Trophoblast cell (in vitro differentiated cells and primary cell): Measurements from ENCODE around the gene LNPK.

ENCODE experiments used
- DNase-seq, 2 donors: peaks; one replicate each; pipeline ENCODE4 v3.0.0-alpha.2; 2016
- H2AFZ ChIP-seq: 2 replicates; pipeline ENCODE4 v1.6.1; 2013; ENCODE audit warnings: low read length, moderate library complexity, mild to moderate bottlenecking; ENCODE audit not compliant: insufficient read depth, poor library complexity
- H2AK5ac ChIP-seq: 2 replicates; pipeline ENCODE4 v1.6.1; 2013; ENCODE audit warnings: mild to moderate bottlenecking, low read length
- H2BK120ac ChIP-seq: 2 replicates; pipeline ENCODE4 v1.6.1; 2013; ENCODE audit warnings: low read length, mild to moderate bottlenecking, moderate library complexity; ENCODE audit not compliant: insufficient read depth, poor library complexity
- H2BK12ac ChIP-seq: 2 replicates; pipeline ENCODE4 v1.6.1; 2013; ENCODE audit warnings: mild to moderate bottlenecking, low read length, moderate library complexity
- H2BK5ac ChIP-seq: 2 replicates; pipeline ENCODE4 v1.6.1; 2013; ENCODE audit warnings: low read length, low read depth, moderate library complexity, mild to moderate bottlenecking; ENCODE audit not compliant: poor library complexity
- H3K14ac ChIP-seq: 2 replicates; pipeline ENCODE4 v1.6.1; 2013; ENCODE audit warnings: mild to moderate bottlenecking, low read length
- H3K18ac ChIP-seq: 2 replicates; pipeline ENCODE4 v1.6.1; 2013; ENCODE audit warnings: mild to moderate bottlenecking, low read length
- H3K23ac ChIP-seq: 2 replicates; pipeline ENCODE4 v1.6.1; 2013; ENCODE audit warnings: low read length
- H3K27ac ChIP-seq: 2 replicates; pipeline ENCODE4 v1.5.1; 2013; ENCODE audit warnings: low read depth, mild to moderate bottlenecking, inconsistent platforms, low read length, moderate library complexity
- H3K27me3 ChIP-seq: 2 replicates; pipeline ENCODE4 v1.6.1; 2013; ENCODE audit warnings: inconsistent platforms, mild to moderate bottlenecking, low read length, moderate library complexity; ENCODE audit not compliant: insufficient read depth
- H3K36me3 ChIP-seq, 2 experiments: 1 replicate in 1 of 2; 2 replicates in 1 of 2; pipeline ENCODE4 v1.6.1; 2013; ENCODE audit warnings: low read length in 2 of 2, mild to moderate bottlenecking in 2 of 2, moderate library complexity in 1 of 2; ENCODE audit not compliant: insufficient read depth in 2 of 2, control insufficient read depth in 1 of 2
- H3K4ac ChIP-seq: 2 replicates; pipeline ENCODE4 v1.6.1; 2013; ENCODE audit warnings: low read depth, mild to moderate bottlenecking, low read length, moderate library complexity
- H3K4me1 ChIP-seq, 2 experiments: 1 replicate in 1 of 2; 2 replicates in 1 of 2; pipeline ENCODE4 v1.6.1; 2013; ENCODE audit warnings: low read length in 2 of 2, mild to moderate bottlenecking in 2 of 2, moderate library complexity in 1 of 2; ENCODE audit not compliant: insufficient read depth in 2 of 2, control insufficient read depth in 1 of 2
- H3K4me2 ChIP-seq: 2 replicates; pipeline ENCODE4 v1.6.1; 2013; ENCODE audit warnings: inconsistent platforms, mild to moderate bottlenecking, low read length, moderate library complexity
- H3K4me3 ChIP-seq: 2 replicates; pipeline ENCODE4 v1.5.1; 2013; ENCODE audit warnings: mild to moderate bottlenecking, low read depth, low read length, inconsistent platforms
- H3K79me1 ChIP-seq: one replicate; pipeline ENCODE4 v1.6.1; 2013; ENCODE audit warnings: low read length
- H3K79me2 ChIP-seq: 2 replicates; pipeline ENCODE4 v1.6.1; 2013; ENCODE audit warnings: low read length, mild to moderate bottlenecking; ENCODE audit not compliant: control insufficient read depth, insufficient read depth, poor library complexity
- H3K9ac ChIP-seq: 2 replicates; pipeline ENCODE4 v1.6.1; 2013; ENCODE audit warnings: mild to moderate bottlenecking, low read length
- H3K9me3 ChIP-seq: 2 replicates; pipeline ENCODE4 v1.6.1; 2013; ENCODE audit warnings: low read depth, mild to moderate bottlenecking, control low read depth, inconsistent platforms, low read length; ENCODE audit not compliant: insufficient read depth
- H4K12ac ChIP-seq: 2 replicates; pipeline ENCODE4 v1.6.1; 2013; ENCODE audit warnings: low read depth, mild to moderate bottlenecking, low read length, moderate library complexity
- H4K8ac ChIP-seq: 2 replicates; pipeline ENCODE4 v1.6.1; 2013; ENCODE audit warnings: low read depth, mild to moderate bottlenecking, low read length, moderate library complexity
- H4K91ac ChIP-seq: one replicate; pipeline ENCODE4 v1.6.1; 2013; ENCODE audit warnings: low read depth, mild to moderate bottlenecking, low read length, moderate library complexity
- WGBS: extraction: QIAGEN DNeasy Blood & Tissue Kit; methylation state at CpG from one replicate; pipeline ENCODE4 v1.1.7; 2013; ENCODE audit warnings: missing lambda C conversion rate; ENCODE audit not compliant: insufficient read length, insufficient coverage; ENCODE audit errors: extremely low coverage; 5-methylcytosine and 5-hydroxymethylcytosine counted together

LNPK gene

DNA sequence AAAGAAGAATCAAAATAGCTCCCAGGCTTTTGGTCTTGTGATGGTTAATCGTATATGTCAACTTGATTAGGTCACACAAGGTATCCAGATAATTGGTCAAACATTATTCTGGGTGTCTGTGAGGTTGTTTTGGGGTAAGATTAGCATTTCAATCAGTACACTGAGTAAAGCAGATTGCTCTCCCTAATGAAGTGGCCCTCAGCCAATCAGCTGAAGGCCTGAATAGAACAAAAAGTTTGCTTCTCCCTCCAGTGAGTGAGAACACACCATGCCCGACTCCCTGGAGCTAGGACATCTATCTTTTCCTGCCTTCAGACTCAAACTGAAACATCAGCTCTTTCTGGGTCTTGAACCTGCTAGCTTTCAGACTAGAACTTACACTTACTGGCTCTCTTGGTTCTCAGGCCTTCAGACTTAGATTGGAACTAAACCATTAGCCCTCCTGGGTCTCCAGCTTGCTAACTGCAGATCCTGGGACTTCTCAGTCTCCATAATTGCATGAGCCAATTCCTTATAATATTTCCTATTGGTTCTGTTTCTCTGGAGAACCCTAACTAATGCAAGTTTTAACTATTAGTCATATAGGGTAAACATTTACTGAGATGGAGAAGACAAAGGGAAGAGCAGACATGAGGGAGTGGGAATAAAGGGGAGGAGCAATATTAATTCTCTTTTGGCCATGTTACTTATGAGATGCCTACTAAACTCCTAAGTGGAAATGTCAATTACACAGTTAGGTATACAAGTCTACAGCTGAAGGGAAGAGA, 25.5 kb downstream of the LNPK start:
- H3K79me2 ChIP-seq = no peaks in the 10 kb centered on the region
- no peak overlapping the region for H2BK120ac ChIP-seq
- no peak for DNase-seq
- H4K91ac ChIP-seq = no peak overlapping the region
- no peak overlapping the region for H3K23ac ChIP-seq
- H4K12ac ChIP-seq = no peak overlapping the region
- no peak overlapping the region for H3K9ac ChIP-seq
- no peak overlapping the region for H3K4me3 ChIP-seq
- H3K36me3 ChIP-seq = peaks cover 0 to 1% of the 10 kb centered on the region in 2 experiments
- H2AFZ ChIP-seq = no peak overlapping the region
- H3K14ac ChIP-seq = no peak overlapping the region
- no peak overlapping the region for H3K4ac ChIP-seq
- H3K79me1 ChIP-seq = no peaks in the 10 kb centered on the region
- no CpG with 5 or more reads among the region's 2 CpGs for WGBS
- no peaks in the 10 kb centered on the region for H3K27me3 ChIP-seq
- no peak overlapping the region for H3K18ac ChIP-seq
- H3K9me3 ChIP-seq = no peaks in the 10 kb centered on the region
- no peak overlapping the region for H3K4me2 ChIP-seq
- H3K4me1 ChIP-seq = no peaks in the 10 kb centered on the region
- H2BK5ac ChIP-seq = no peak overlapping the region
- no peak overlapping the region for H2AK5ac ChIP-seq
- H2BK12ac ChIP-seq = no peak overlapping the region
- no peak overlapping the region for H4K8ac ChIP-seq
- H3K27ac ChIP-seq = no peak overlapping the region

DNA sequence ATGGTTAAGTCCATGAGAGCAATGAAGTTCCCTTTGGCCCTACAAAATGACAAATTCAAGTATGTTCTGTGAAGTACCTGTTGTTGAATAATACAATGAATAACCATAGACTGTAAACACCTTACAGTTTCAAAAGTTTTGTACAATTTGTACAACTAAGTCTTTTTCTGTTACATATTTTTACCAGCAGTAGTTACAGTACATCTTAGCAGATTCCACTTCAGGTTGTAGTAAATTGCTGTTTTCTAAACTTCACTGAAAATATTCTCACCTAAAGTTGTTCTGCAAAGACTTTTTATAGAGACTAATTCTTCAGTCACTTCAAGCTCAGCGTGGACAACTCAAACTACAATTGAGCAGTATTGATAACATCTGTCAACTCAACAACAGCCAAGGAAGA, 28.7 kb downstream of the LNPK start:
- no peak overlapping the region for H2BK5ac ChIP-seq
- H4K91ac ChIP-seq = no peak overlapping the region
- no peak overlapping the region for H4K12ac ChIP-seq
- H3K4ac ChIP-seq = no peak overlapping the region
- no peak overlapping the region for H3K27ac ChIP-seq
- H2BK120ac ChIP-seq = no peak overlapping the region
- no peak overlapping the region for H3K4me2 ChIP-seq
- H3K23ac ChIP-seq = no peak overlapping the region
- H4K8ac ChIP-seq = no peak overlapping the region
- no peak overlapping the region for H3K9ac ChIP-seq
- H2BK12ac ChIP-seq = no peak overlapping the region
- H3K4me1 ChIP-seq = no peaks in the 10 kb centered on the region
- H3K4me3 ChIP-seq = no peak overlapping the region
- no peak overlapping the region for H3K18ac ChIP-seq
- H3K14ac ChIP-seq = no peak overlapping the region
- H3K79me2 ChIP-seq = no peaks in the 10 kb centered on the region
- no peak for DNase-seq
- no peaks in the 10 kb centered on the region for H3K27me3 ChIP-seq
- no peaks in the 10 kb centered on the region for H3K79me1 ChIP-seq
- no peaks in the 10 kb centered on the region for H3K9me3 ChIP-seq
- H2AFZ ChIP-seq = no peak overlapping the region
- H2AK5ac ChIP-seq = no peak overlapping the region
- no CpG with 5 or more reads among the region's 1 CpG for WGBS
- H3K36me3 ChIP-seq = peaks cover 0 to 1% of the 10 kb centered on the region in 2 experiments

DNA sequence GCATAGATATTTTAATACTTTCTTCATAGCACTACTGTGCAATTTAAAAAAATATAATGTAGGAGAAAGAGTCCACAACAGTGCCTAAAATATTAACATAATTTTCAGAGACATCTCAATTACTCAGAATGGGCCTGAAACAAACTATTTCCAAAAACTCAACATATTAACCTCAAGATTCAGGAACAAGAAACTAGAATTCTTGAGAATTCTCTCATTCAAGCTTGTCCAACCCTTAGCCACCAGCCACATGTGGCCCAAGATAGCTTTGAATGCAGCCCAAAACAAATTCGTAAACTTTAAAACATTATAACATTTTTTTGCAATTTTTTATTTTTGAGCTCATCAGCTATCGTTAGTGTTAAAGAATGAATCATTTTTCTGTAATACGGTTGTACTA, 35.2 kb downstream of the LNPK start:
- Histone ChIP-seq H4K8ac (no peak overlapping the region), H2BK120ac (no peak overlapping the region), H2AK5ac (no peak overlapping the region), H4K91ac (no peak overlapping the region), H3K79me2 (no peaks in the 10 kb centered on the region), H3K9me3 (no peaks in the 10 kb centered on the region), H3K4me1 (no peaks in the 10 kb centered on the region), H2AFZ (no peak overlapping the region), H3K27ac (no peak overlapping the region), H3K18ac (no peak overlapping the region), H3K36me3 (no peaks in the 10 kb centered on the region), H2BK5ac (no peak overlapping the region), H3K4me3 (no peak overlapping the region), H4K12ac (no peak overlapping the region), H3K23ac (no peak overlapping the region), H2BK12ac (no peak overlapping the region), H3K79me1 (no peaks in the 10 kb centered on the region), H3K4me2 (no peak overlapping the region), H3K9ac (no peak overlapping the region), H3K14ac (no peak overlapping the region), H3K4ac (no peak overlapping the region), H3K27me3 (no peaks in the 10 kb centered on the region)
- no CpG with 5 or more reads among the region's 3 CpGs for WGBS
- DNase-seq = no peak

DNA sequence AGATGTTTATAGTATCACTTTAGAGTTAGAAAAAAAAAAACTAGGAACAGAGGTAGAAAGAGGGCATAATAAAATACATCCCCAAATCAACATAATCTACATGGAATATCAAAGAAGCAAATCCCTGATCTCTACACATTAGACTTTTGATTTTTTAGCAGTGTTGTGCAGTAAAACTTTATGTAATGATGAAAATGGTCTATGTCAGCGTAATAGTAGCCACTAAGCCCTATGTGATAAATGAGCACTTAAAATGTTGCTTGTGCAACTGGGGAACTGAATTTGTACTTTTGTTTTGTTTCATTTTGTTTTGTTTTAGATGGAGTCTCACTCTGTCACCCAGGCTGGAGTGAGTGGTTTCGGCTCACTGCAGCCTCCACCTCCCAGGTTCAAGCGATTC, 36.3 kb downstream of the LNPK start:
- Histone ChIP-seq H4K8ac (no peak overlapping the region), H3K23ac (no peak overlapping the region), H3K14ac (no peak overlapping the region)

More for the DNA sequence above, 36.3 kb downstream of the LNPK start:
- Histone ChIP-seq H2AK5ac (no peak overlapping the region), H3K4ac (no peak overlapping the region), H2AFZ (no peak overlapping the region), H3K79me2 (no peaks in the 10 kb centered on the region), H3K9me3 (no peaks in the 10 kb centered on the region), H3K4me1 (no peaks in the 10 kb centered on the region), H4K91ac (no peak overlapping the region), H3K4me2 (no peak overlapping the region), H2BK120ac (no peak overlapping the region), H3K4me3 (no peak overlapping the region), H3K79me1 (no peaks in the 10 kb centered on the region), H2BK5ac (no peak overlapping the region), H3K18ac (no peak overlapping the region), H3K9ac (no peak overlapping the region), H4K12ac (no peak overlapping the region), H2BK12ac (no peak overlapping the region), H3K27me3 (no peaks in the 10 kb centered on the region), H3K36me3 (no peaks in the 10 kb centered on the region), H3K27ac (no peak overlapping the region)
- DNase-seq = no peak
- no CpG with 5 or more reads among the region's 3 CpGs for WGBS
